HUES48 (cell line): Measurements from ENCODE around the gene WDR70.
"Not testable (repeated sequence)": the region's sequence is repeated elsewhere in the genome, so short reads cannot be mapped to it uniquely, and the experiment has no call there.

Experiments used
- H3K27ac ChIP-seq: one replicate; pipeline ENCODE4 v1.7.0; 2013; ENCODE audit warnings: low read depth, low read length, inconsistent platforms
- H3K27me3 ChIP-seq: 2 replicates; pipeline ENCODE4 v1.6.1; 2013; ENCODE audit warnings: mild to moderate bottlenecking, low read length; ENCODE audit not compliant: control insufficient read depth, insufficient read depth
- H3K36me3 ChIP-seq: 2 replicates; pipeline ENCODE4 v1.6.1; 2013; ENCODE audit warnings: low read length; ENCODE audit not compliant: control insufficient read depth, insufficient read depth
- H3K4me1 ChIP-seq: 2 replicates; pipeline ENCODE4 v1.6.1; 2013; ENCODE audit warnings: mild to moderate bottlenecking, low read length; ENCODE audit not compliant: control insufficient read depth, insufficient read depth
- H3K4me3 ChIP-seq: 2 replicates; pipeline ENCODE4 v1.5.1; 2013; ENCODE audit warnings: mild to moderate bottlenecking, low read depth, low read length
- H3K9ac ChIP-seq: 2 replicates; pipeline ENCODE4 v1.6.1; 2013; ENCODE audit warnings: mild to moderate bottlenecking, low read depth, low read length, moderate library complexity
- H3K9me3 ChIP-seq: 2 replicates; pipeline ENCODE4 v1.6.1; 2013; ENCODE audit warnings: low read length; ENCODE audit not compliant: control insufficient read depth, insufficient read depth

WDR70 gene

GRCh38 chr5:37412515-37412914 lies 33.4 kb downstream of the WDR70 start:
- Histone ChIP-seq H3K27me3 (no peaks in the 10 kb centered on the region), H3K9ac (no peak overlapping the region), H3K9me3 (no peaks in the 10 kb centered on the region), H3K36me3 (peaks cover under 1% of the 10 kb centered on the region; the same call in 1 of the 2 replicates), H3K27ac (no peak overlapping the region), H3K4me3 (no peak overlapping the region), H3K4me1 (no peaks in the 10 kb centered on the region)

GRCh38 chr5:37415456-37415855 lies 36.3 kb downstream of the WDR70 start:
- not testable (repeated sequence) for H3K9ac ChIP-seq, H3K4me3 ChIP-seq, H3K4me1 ChIP-seq, H3K36me3 ChIP-seq, H3K27ac ChIP-seq, H3K9me3 ChIP-seq, H3K27me3 ChIP-seq

- Histone ChIP-seq H3K9ac (no peak overlapping the region), H3K9me3 (no peaks in the 10 kb centered on the region), H3K36me3 (peaks cover 5% of the 10 kb centered on the region; the same call in 1 of the 2 replicates), H3K27me3 (no peaks in the 10 kb centered on the region), H3K4me1 (no peaks in the 10 kb centered on the region), H3K4me3 (no peak overlapping the region), H3K27ac (no peak overlapping the region)
These were observed 38.2 kb downstream of the WDR70 start for GRCh38 chr5:37417347-37417746.

GRCh38 chr5:37424441-37424840 lies 45.3 kb downstream of the WDR70 start:
- Histone ChIP-seq H3K36me3 (no peaks in the 10 kb centered on the region), H3K9me3 (no peaks in the 10 kb centered on the region), H3K27ac (no peak overlapping the region), H3K9ac (no peak overlapping the region), H3K4me1 (no peaks in the 10 kb centered on the region), H3K27me3 (no peaks in the 10 kb centered on the region), H3K4me3 (no peak overlapping the region)

- H3K9ac ChIP-seq: no peak overlapping the region
- no peak overlapping the region for H3K27ac ChIP-seq
- no peaks in the 10 kb centered on the region for H3K36me3 ChIP-seq
- H3K4me3 ChIP-seq: no peak overlapping the region
- no peaks in the 10 kb centered on the region for H3K9me3 ChIP-seq
- no peaks in the 10 kb centered on the region for H3K27me3 ChIP-seq
- no peaks in the 10 kb centered on the region for H3K4me1 ChIP-seq
These were observed 48.9 kb downstream of the WDR70 start for GRCh38 chr5:37428044-37428443.

GRCh38 chr5:37435261-37435660 lies 56.1 kb downstream of the WDR70 start:
- Histone ChIP-seq H3K36me3 (no peaks in the 10 kb centered on the region), H3K27me3 (no peaks in the 10 kb centered on the region), H3K4me3 (no peak overlapping the region), H3K4me1 (no peaks in the 10 kb centered on the region), H3K9me3 (no peaks in the 10 kb centered on the region), H3K27ac (no peak overlapping the region), H3K9ac (no peak overlapping the region)

GRCh38 chr5:37436146-37436934 lies 57.2 kb downstream of the WDR70 start:
- H3K4me3 ChIP-seq: no peak overlapping the region
- no peaks in the 10 kb centered on the region for H3K4me1 ChIP-seq
- H3K27ac ChIP-seq: no peak overlapping the region
- no peaks in the 10 kb centered on the region for H3K36me3 ChIP-seq
- H3K9me3 ChIP-seq: no peaks in the 10 kb centered on the region
- H3K27me3 ChIP-seq: no peaks in the 10 kb centered on the region
- no peak overlapping the region for H3K9ac ChIP-seq

GRCh38 chr5:37437711-37438110 lies 58.6 kb downstream of the WDR70 start:
- H3K27me3 ChIP-seq: no peaks in the 10 kb centered on the region
- H3K9me3 ChIP-seq: no peaks in the 10 kb centered on the region
- H3K36me3 ChIP-seq: no peaks in the 10 kb centered on the region
- no peak overlapping the region for H3K4me3 ChIP-seq
- no peak overlapping the region for H3K27ac ChIP-seq
- H3K9ac ChIP-seq: no peak overlapping the region
- no peaks in the 10 kb centered on the region for H3K4me1 ChIP-seq

GRCh38 chr5:37445783-37446182 lies 66.7 kb downstream of the WDR70 start:
- not testable (repeated sequence) for H3K36me3 ChIP-seq, H3K4me3 ChIP-seq, H3K27ac ChIP-seq, H3K4me1 ChIP-seq, H3K27me3 ChIP-seq, H3K9me3 ChIP-seq, H3K9ac ChIP-seq

GRCh38 chr5:37448941-37449340 lies 69.8 kb downstream of the WDR70 start:
- Histone ChIP-seq H3K27ac (no peak overlapping the region), H3K27me3 (no peaks in the 10 kb centered on the region), H3K9ac (no peak overlapping the region), H3K9me3 (no peaks in the 10 kb centered on the region), H3K4me3 (no peak overlapping the region), H3K4me1 (no peaks in the 10 kb centered on the region), H3K36me3 (no peaks in the 10 kb centered on the region)

GRCh38 chr5:37451991-37452390 lies 72.9 kb downstream of the WDR70 start:
- not testable (repeated sequence) for H3K4me1 ChIP-seq, H3K27me3 ChIP-seq, H3K27ac ChIP-seq, H3K4me3 ChIP-seq, H3K9me3 ChIP-seq, H3K9ac ChIP-seq, H3K36me3 ChIP-seq
